GM11168 (cell line): ENCODE results near the gene MBNL3.
"Not testable (repeated sequence)": the region's sequence is repeated elsewhere in the genome, so short reads cannot be mapped to it uniquely, and the experiment has no call there.

Source experiments
- in situ Hi-C: fragments of 300-500 bp; cut with MboI; formaldehyde crosslinking; loops from one replicate; pipeline ENCODE4 v1.12.0; 2022; ENCODE audit warnings: low sequenced_read_pairs; ENCODE audit not compliant: unreplicated experiment

The MBNL3 gene

DNA sequence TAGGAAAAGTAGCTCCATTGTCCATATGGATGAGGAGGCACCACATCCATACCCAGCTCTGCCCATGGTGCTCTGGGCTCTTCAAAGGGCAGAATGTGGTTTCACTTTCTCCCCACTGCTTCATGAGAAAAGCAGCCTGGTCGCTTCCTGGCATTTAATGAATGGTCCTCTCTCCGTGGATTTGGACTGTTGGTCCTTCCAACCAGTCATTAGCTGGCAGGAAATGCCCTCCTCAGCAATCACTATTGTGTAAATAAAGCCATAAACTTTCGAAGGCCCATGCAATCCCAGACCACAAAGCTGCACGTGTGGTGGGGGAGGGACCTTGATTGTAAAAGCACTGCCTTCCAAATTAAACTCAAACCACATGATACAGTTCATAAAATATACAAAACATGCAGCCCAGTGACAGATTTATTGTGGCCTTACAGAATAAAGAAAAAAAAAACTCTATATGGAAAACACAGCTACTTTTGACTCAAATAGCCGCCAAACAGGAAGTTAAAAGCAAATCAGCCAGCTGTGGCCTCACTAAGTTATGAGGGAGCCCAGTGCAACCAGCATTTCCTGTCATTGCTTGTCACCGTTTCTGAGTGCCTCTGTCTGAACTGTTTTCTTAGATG is 8.1 kb downstream of the MBNL3 start:
- in situ Hi-C loops: no loop called here

DNA sequence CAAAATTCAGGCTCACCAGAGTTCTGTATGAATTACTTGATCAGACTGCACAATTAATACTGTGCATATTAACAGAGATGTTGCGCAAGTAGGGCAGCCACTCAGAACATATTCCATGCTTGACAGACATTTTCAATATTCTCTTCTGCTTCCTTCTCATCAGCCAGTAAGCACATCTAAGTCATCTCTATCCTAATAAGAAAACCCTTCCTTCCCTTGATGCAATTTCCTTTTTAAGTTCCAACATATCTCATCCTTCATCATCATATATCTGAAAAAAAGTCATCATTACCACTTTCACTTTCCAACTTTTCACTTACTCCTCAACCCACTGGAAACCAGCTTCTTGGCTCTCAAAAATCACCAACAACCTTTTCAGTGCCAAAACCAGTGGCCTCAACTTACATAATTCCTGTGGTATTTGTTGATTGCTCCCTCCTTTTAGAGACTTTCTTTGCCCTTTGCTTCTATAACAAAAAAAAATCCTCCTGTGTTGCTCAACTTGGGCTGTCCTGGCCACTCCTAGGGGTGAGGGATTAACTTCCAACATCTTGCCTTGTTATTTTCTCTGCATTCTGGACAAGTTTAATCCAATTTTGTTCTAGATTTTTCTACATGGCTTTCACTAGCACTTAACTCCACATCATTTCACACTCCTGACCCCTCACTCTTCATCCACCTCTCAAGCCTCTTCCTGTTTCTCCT is 14.1 kb downstream of the MBNL3 start:
- in situ Hi-C loops: no loop called here

DNA sequence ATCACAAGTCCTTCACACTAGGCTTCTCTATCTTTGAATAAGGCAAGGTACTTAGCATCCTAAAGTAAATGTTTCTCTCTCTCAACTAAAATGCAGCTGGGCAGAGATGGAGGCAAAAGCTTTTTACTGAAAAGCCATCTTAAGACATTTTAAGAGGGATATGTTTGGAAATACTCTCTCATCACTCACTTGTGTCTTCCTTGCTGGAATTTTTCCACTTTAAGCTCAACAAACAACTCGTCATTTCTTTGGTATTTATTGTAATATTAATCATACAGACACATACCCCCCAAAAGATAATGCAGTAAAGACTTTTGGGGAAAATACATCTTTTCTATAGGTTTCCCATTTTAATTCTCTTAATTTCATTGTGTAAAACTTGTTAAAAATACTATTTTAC is 16.4 kb downstream of the MBNL3 start:
- in situ Hi-C loops: no loop called here

GRCh38 chrX:132470831-132471230 is 18.0 kb downstream of the MBNL3 start:
- in situ Hi-C loops: no loop called here

DNA sequence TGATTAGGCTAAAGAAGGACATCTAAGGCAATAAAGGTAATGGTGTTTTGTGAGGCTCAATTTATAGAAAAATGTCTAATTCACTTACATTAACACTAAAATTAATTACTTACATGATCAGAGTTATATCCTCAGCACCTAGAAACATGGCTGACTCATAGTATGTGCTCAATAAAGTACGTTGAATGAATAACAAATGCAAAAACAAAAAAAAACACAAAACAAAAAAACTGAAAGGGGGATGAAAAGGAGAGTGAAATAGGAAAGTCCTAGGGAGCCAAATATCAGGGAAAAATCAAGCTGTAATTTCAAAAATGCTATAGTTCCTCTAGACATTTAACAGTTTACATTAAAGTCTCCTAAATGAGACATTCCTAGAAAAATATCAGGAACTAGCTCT is 18.7 kb downstream of the MBNL3 start:
- in situ Hi-C loops: no loop called here

GRCh38 chrX:132468454-132468853 is 20.4 kb downstream of the MBNL3 start:
- in situ Hi-C loops: no loop called here

- in situ Hi-C loops: no loop called here
These were observed 20.8 kb downstream of the MBNL3 start for GRCh38 chrX:132467989-132468388.

GRCh38 chrX:132467026-132467425 is 21.8 kb downstream of the MBNL3 start:
- in situ Hi-C loops: no loop called here

- in situ Hi-C loops: no loop called here
These were observed 25.4 kb downstream of the MBNL3 start for GRCh38 chrX:132463411-132463810.

- in situ Hi-C loops: no loop called here
These were observed 27.0 kb downstream of the MBNL3 start for GRCh38 chrX:132461886-132462285.

DNA sequence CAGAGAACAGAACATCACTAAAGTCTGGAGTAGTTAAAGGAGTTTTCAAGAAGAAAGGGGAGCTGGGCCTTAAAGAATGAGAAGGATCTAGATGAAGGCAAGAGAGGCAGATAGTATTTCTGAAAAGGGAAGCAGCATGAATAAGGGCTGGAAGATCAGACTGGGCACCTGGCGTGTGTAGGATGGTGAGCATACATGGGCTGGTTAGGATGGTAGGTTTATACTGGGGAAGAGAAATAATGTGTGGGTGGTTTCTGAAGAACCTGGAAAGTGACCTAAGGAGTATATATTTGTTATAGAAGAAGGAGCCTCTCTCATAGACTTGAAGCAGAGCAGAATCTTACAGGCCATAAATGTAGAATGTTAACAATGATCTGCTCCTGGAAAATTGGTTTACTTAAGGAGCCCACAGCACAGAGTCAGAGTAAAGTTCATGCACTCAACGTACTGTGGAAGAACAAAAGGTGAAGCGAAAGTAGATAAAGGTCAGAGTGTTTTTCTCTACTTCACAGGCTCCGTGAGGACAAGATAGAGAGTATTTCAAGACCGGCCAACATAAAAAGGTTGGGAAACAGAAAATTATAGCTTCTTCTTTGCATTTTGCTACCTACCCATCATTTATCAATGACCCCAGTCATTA is 35.8 kb downstream of the MBNL3 start:
- in situ Hi-C loops: no loop called here

DNA sequence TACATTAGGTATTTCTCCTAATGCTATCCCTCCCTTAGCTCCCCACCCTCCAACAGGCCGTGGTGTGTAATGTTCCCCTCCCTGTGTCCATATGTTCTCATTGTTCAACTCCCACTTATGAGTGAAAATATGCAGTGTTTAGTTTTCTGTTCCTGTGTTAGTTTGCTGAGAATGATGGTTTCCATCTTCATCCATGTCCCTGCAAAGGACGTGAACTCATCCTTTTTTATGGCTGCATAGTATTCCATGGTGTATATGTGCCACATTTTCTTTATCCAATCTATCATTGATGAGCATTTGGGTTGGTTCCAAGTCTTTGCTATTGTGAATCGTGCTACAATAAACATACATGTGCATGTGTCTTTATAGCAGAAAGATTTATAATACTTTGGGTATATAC is 42.9 kb downstream of the MBNL3 start:
- in situ Hi-C loops: not testable (repeated sequence)

- in situ Hi-C loops: no loop called here
These were observed 43.9 kb downstream of the MBNL3 start for GRCh38 chrX:132444936-132445335.

DNA sequence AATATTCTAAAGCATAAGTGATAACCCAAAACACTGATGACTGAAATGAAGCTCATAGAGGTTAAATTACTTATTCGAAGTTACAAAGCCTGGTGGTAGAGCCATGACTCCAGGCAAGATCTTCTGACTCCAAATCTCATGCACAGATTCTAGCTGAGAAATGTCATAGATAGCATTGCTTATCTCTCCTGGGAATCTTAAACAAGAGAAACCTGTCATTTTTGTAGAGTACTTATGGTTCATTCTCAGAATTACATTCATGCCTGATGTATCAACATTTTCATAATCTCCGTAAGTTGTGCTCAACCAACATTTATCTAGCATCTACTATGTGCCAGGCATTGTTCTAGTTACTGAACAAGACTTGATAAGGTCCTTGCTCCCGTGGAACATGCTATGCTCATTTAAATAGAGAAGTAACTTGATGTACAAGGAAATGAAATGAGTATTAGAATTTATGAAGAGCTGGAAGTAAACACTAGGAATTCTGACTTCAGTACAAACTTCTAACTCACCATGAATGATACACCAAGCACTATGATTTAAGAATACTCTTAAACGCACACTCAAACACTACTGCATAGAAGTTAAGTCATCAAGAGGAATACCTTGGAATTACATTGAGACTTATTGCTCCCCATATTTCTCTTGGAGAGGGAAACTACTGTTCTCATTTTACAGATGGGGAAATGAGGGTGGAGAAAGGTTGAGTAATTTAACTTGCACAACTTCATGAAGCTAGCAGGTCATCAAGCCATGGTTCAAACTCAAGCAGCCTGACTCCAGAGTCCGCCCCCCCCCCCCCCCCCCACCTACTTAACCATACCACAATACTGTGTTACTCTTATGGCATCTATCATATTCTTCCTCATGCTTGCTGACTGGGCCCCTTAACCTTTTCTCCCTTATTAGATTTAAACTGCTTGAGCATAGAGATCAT is 45.4 kb downstream of the MBNL3 start:
- in situ Hi-C loops: no loop called here

- in situ Hi-C loops: no loop called here
These were observed 46.1 kb downstream of the MBNL3 start for GRCh38 chrX:132442691-132443090.

DNA sequence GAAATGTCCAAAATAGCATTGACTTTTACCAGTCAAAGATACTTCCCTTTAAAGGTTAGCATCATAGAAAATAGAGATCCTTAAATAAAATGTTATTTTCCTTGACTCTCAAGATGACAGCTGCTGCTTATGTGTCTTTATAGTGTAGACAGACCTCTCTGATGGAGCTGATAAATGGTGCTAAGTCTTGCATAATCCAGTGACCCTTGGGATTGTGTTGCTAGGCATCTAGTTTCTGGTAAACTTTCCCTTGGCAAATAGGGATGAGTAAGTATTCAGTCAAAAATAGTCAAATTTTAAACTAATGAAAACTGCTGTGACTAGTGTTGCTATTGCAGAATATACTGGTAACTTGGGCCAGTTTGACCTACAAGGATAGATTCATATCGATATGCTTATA is 53.6 kb downstream of the MBNL3 start:
- in situ Hi-C loops: no loop called here

GRCh38 chrX:132433551-132433950 is 55.3 kb downstream of the MBNL3 start:
- in situ Hi-C loops: no loop called here

DNA sequence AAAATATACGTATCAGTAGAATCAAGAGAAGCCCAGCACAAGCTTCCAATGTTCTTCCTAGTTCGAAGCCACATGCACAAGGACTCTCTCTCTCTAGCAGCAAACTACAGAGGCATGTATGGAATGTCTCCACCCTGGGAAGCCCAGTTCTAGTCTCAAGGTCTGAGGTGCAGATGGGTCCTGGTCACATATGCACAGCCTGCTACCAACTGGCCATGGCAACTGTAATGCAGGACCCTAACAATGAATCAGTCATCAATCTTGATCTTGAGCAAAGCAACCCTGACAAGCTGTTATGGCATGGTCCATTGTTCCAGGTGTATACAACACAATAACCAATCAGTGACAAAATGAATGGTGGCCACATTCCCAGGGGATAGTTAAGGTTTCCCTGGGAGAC is 55.8 kb downstream of the MBNL3 start:
- in situ Hi-C loops: no loop called here

- in situ Hi-C loops: no loop called here
These were observed 59.9 kb downstream of the MBNL3 start for GRCh38 chrX:132428896-132429295.

DNA sequence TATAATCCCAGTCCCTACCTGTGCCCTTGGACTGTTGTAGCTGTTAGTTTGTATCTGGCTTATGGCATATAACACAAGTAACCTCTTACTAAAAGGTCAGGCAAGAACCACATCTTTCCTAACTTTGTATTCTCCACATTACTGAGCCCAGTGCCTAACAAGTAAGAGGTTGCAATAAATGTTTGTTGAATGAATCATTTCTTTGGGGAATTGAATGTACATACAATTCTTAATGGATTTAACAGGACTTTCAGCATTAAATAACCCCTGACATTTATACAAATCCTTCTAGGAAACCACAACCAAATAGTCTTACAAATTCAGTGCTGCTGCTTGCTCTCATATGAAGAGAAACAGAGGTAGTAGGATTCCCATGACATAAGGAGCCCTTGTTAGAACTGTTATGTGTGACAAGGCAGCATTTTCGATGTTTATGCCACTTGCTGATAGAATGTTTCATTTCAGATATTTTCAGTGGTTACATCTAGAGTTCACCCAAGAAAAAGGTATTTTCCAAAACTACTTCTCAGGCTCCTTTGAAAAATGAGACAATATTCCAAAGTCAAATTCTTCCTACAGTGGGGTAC is 62.0 kb downstream of the MBNL3 start:
- in situ Hi-C loops: no loop called here
